Common myeloid progenitor, CD34-positive (primary cell): ENCODE results near the gene WDPCP.

Experiments
- CTCF ChIA-PET: fragments of 350-600 bp; sonication (Branson Sonifier 250); formaldehyde crosslinking; loops from one replicate; lab custom pipeline; 2021; ENCODE audit warnings: antibody characterized with exemption; lab: Charles Lee
- POLR2A ChIA-PET: fragments of 350-600 bp; sonication (Branson Sonifier 250); formaldehyde crosslinking; loops from one replicate; lab custom pipeline; 2021; ENCODE audit warnings: antibody characterized with exemption; lab: Charles Lee
- DNase-seq, 3 donors: peaks; one replicate each; pipeline versions ENCODE4 v3.0.0 to v3.0.0-alpha.2; 2013
- H3K27ac ChIP-seq, 2 experiments: 1 replicate in 1 of 2; 2 replicates in 1 of 2; pipeline ENCODE4 v1.7.0; 2013; ENCODE audit warnings: inconsistent platforms in 2 of 2, low read length in 2 of 2, mild to moderate bottlenecking in 2 of 2, low read depth in 1 of 2, moderate library complexity in 1 of 2; ENCODE audit not compliant: severe bottlenecking in 2 of 2, insufficient read depth in 1 of 2, poor library complexity in 1 of 2
- H3K27me3 ChIP-seq, 5 experiments: replicated peaks in 2 of 5; 1 replicate in 3 of 5; 2 replicates in 2 of 5; pipeline versions ENCODE4 v1.6.1 to v1.7.0; 2013; ENCODE audit warnings: low read length in 4 of 5, mild to moderate bottlenecking in 2 of 5, moderate library complexity in 2 of 5, inconsistent platforms in 1 of 5; ENCODE audit not compliant: insufficient read depth in 5 of 5, control insufficient read depth in 4 of 5
- H3K36me3 ChIP-seq, 4 experiments: 1 replicate in 2 of 4; 2 replicates in 2 of 4; pipeline versions ENCODE4 v1.6.1 to v1.7.0; 2013; ENCODE audit warnings: low read length in 3 of 4, control low read depth in 1 of 4, mild to moderate bottlenecking in 1 of 4; ENCODE audit not compliant: control insufficient read depth in 4 of 4, insufficient read depth in 4 of 4
- H3K4me1 ChIP-seq, 4 experiments: 1 replicate in 3 of 4; 2 replicates in 1 of 4; pipeline versions ENCODE4 v1.6.1 to v1.7.1; 2013; ENCODE audit warnings: low read length in 3 of 4, mild to moderate bottlenecking in 3 of 4, control low read depth in 1 of 4, inconsistent platforms in 1 of 4, moderate library complexity in 1 of 4; ENCODE audit not compliant: control insufficient read depth in 4 of 4, insufficient read depth in 4 of 4; ENCODE audit errors: control extremely low read depth in 1 of 4
- H3K4me3 ChIP-seq, 7 experiments: 1 replicate in 4 of 7; 2 replicates in 3 of 7; pipeline versions ENCODE4 v1.5.1 to v1.7.0; 2013; ENCODE audit warnings: mild to moderate bottlenecking in 7 of 7, low read length in 6 of 7, moderate library complexity in 6 of 7, inconsistent platforms in 2 of 7, low read depth in 2 of 7, control low read depth in 1 of 7; ENCODE audit not compliant: insufficient read depth in 4 of 7, control insufficient read depth in 1 of 7; ENCODE audit errors: extremely low read depth in 1 of 7
- H3K9me3 ChIP-seq, 5 experiments: 1 replicate in 4 of 5; 2 replicates in 1 of 5; pipeline versions ENCODE4 v1.6.1 to v1.7.1; 2013; ENCODE audit warnings: low read length in 4 of 5, mild to moderate bottlenecking in 2 of 5, inconsistent platforms in 1 of 5, low read depth in 1 of 5, moderate library complexity in 1 of 5; ENCODE audit not compliant: control insufficient read depth in 4 of 5, insufficient read depth in 2 of 5; ENCODE audit errors: control extremely low read depth in 1 of 5
- WGBS: methylation state at CpG from one replicate; pipeline ENCODE4 v1.1.5; 2013; ENCODE audit not compliant: insufficient coverage; 5-methylcytosine and 5-hydroxymethylcytosine counted together

The WDPCP gene

DNA sequence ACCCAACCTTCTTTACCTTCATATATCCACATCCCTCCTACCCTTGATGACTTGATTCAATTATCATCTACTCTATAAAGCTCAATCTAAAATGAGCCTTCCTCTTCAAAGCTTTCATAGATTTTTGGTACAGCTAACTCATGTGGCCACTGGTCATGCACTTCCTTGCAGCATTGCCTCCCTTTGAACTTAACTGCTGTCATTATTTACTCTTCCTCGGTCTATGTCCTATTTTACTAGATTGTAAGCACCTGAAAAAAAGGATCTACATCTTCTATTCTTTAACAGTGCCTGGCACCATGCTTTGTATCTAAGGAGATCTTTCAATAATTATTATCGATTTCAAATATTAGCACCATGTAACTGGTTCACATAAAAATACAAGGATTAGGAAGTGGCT, 31.1 kb upstream of the WDPCP start:
- CTCF ChIA-PET, result interaction anchor here (0.6 to 1.6 kb wide), 2 partner anchors 11 to 109 kb away, joined by 3 read pairs; no protein-coding TSS in a partner anchor
- no peak for DNase-seq
- peaks cover 0 to 10% (median 2%) of the 10 kb centered on the region in 5 experiments for H3K9me3 ChIP-seq
- H3K27me3 ChIP-seq, result no peaks in the 10 kb centered on the region
- POLR2A ChIA-PET, result no interaction called here
- no peak overlapping the region for H3K4me3 ChIP-seq
- H3K36me3 ChIP-seq, result no peaks in the 10 kb centered on the region
- no peaks in the 10 kb centered on the region for H3K4me1 ChIP-seq
- no peak overlapping the region for H3K27ac ChIP-seq
- 88% methylated on average over 1 of the region's 2 CpGs for WGBS

DNA sequence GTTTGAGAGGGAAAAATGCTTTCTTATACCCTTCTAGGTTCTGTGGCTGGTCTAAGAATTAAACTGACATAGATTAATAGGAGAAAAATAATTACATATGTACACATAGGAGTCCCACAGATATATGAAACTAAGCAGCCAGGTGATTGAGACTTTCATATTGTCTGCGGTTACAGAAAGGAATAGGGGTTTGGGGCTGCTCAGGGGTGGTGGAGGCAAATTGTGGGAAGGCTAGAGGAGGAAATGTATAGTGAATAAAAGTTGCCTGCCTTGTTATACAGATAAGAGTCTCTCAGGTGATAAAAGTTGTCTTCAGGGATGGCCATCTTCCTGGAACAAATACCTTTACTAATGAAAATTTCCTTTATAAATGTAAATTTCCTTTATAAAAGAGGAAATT, 29.1 kb upstream of the WDPCP start:
- no CpG with 5 or more reads among the region's 1 CpG for WGBS
- POLR2A ChIA-PET, result no interaction called here
- Histone ChIP-seq H3K27me3 (no peaks in the 10 kb centered on the region), H3K4me1 (no peaks in the 10 kb centered on the region), H3K36me3 (no peaks in the 10 kb centered on the region), H3K4me3 (no peak overlapping the region), H3K9me3 (peaks cover 0 to 9% (median 2%) of the 10 kb centered on the region in 5 experiments), H3K27ac (no peak overlapping the region)
- no peak for DNase-seq
- CTCF ChIA-PET, result interaction anchor here (0.8 kb wide), 1 partner anchor 21 kb away, joined by 3 read pairs; no protein-coding TSS in a partner anchor

GRCh38 chr2:63614983-63615945, 27.0 kb upstream of the WDPCP start:
- Histone ChIP-seq H3K4me1 (no peaks in the 10 kb centered on the region), H3K36me3 (no peaks in the 10 kb centered on the region), H3K27ac (no peak overlapping the region), H3K9me3 (peaks cover 0 to 7% (median under 1%) of the 10 kb centered on the region in 5 experiments), H3K27me3 (no peaks in the 10 kb centered on the region), H3K4me3 (no peak overlapping the region)
- DNase-seq, result no peak
- ChIA-PET POLR2A (no interaction called here), CTCF (no interaction called here)
- 90% methylated on average over 6 of the region's 9 CpGs for WGBS

DNA sequence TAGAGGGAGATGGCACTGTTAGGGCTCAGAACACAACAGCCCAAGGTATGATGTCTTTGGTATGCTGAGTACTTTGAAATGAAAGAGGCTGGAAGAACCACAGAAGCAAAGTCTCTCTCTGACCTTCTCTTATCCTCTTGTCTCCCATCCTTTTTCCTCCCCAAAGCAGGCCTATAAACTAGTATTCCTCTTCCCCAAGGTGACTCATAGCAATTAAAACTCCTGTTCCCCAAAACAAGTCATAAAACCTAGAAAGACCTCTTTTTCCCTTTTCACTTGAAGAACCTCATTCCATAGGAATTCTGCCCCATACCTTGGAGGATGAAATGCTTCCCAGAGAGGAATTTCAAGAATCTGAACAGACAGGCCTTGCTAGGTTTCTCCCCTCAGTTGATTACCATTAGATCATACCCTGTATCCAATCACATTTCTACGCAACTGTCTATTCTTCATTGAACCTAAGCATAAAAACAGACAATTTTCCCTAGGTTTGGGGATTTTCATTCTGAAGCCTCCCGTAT, 26.2 kb upstream of the WDPCP start:
- H3K4me3 ChIP-seq, result no peak overlapping the region

GRCh38 chr2:63613391-63613901, 25.2 kb upstream of the WDPCP start:
- no CpG with 5 or more reads among the region's 2 CpGs for whole genome bisulfite sequencing
- Histone ChIP-seq H3K27ac (no peak overlapping the region), H3K4me1 (no peaks in the 10 kb centered on the region), H3K36me3 (no peaks in the 10 kb centered on the region), H3K4me3 (no peak overlapping the region), H3K27me3 (no peaks in the 10 kb centered on the region), H3K9me3 (peaks cover 0 to 2% (median 0%) of the 10 kb centered on the region in 5 experiments)
- no peak for DNase-seq
- POLR2A ChIA-PET, result no interaction called here
- CTCF ChIA-PET, result no interaction called here

More for the DNA sequence above, 26.2 kb upstream of the WDPCP start:
- peaks cover 0 to 2% (median 0%) of the 10 kb centered on the region in 5 experiments for H3K9me3 ChIP-seq
- ChIA-PET POLR2A (no interaction called here), CTCF (no interaction called here)
- H3K27ac ChIP-seq, result no peak overlapping the region
- H3K4me1 ChIP-seq, result no peaks in the 10 kb centered on the region
- H3K27me3 ChIP-seq, result no peaks in the 10 kb centered on the region
- no peak for DNase-seq
- H3K36me3 ChIP-seq, result no peaks in the 10 kb centered on the region
- WGBS, result 94% methylated on average over 2 of the region's 2 CpGs

- ChIA-PET POLR2A (no interaction called here), CTCF (interaction anchor here (0.6 to 1.1 kb wide), 2 partner anchors 15 to 975 kb away, joined by 3 read pairs; no protein-coding TSS in a partner anchor)
- no peak overlapping the region for H3K4me3 ChIP-seq
- no peak overlapping the region for H3K27ac ChIP-seq
- no peaks in the 10 kb centered on the region for H3K27me3 ChIP-seq
- H3K9me3 ChIP-seq, result peaks cover 0 to 2% (median 0%) of the 10 kb centered on the region in 5 experiments
- whole genome bisulfite sequencing, result 100% methylated on average over 2 of the region's 4 CpGs
- DNase-seq, result no peak
- H3K36me3 ChIP-seq, result peaks cover 2 to 17% (median 12%) of the 10 kb centered on the region in 4 experiments
- H3K4me1 ChIP-seq, result no peaks in the 10 kb centered on the region
Observed at GRCh38 chr2:63610525-63610924, 22.2 kb upstream of the WDPCP start.
